GM12878 (cell line): Measurements from ENCODE around the gene ARID5B. TPM values are rescaled to one million over a fixed set of nuclear protein-coding genes. Genes with fewer than 3 reads are reported as not detected.

Experiments used
- ATAC-seq: fragments of 200-7000 bp; cut with Tn5 transposase; 3 replicates; pipeline ENCODE4 v1.9.1; 2020; ENCODE audit warnings: mild to moderate bottlenecking, moderate library complexity
- BruUV-seq: library from RNA; stranded (reverse); fragments of 400-500 nt; replicated peaks from 2 replicates; lab custom pipeline; 2021; lab: Mats Ljungman, UMichigan
- CTCF ChIA-PET: fragments of 300-600 bp; sonication (Branson Sonifier 250); formaldehyde crosslinking; extraction: SDS; loops from one replicate; lab custom pipeline; 2021; ENCODE audit warnings: inconsistent platforms; lab: Yijun Ruan, JAX
- POLR2A ChIA-PET: fragments of 350-600 bp; formaldehyde crosslinking; extraction: SDS; loops from one replicate; lab custom pipeline; 2021; ENCODE audit warnings: inconsistent platforms; lab: Charles Lee
- RAD21 ChIA-PET: fragments of 300-600 bp; sonication (Branson Sonifier 250); formaldehyde crosslinking; loops from one replicate; lab custom pipeline; 2023; ENCODE audit warnings: antibody characterized with exemption; ENCODE audit not compliant: unreplicated experiment; lab: Charles Lee
- SMC1A ChIA-PET: fragments of 300-600 bp; sonication (Branson Sonifier 250); formaldehyde crosslinking; loops from one replicate; lab custom pipeline; 2023; ENCODE audit not compliant: unreplicated experiment, uncharacterized antibody; lab: Charles Lee
- DNase-seq: peaks from one replicate; pipeline ENCODE4 v3.0.0-alpha.2; 2011; ENCODE audit warnings: low read depth, low spot score
- FAIRE-seq: peaks from 3 replicates; lab custom pipeline; 2011; peaks lifted over from hg19 to GRCh38; lab: Jason Lieb, UNC
- H2AFZ ChIP-seq: 2 replicates; pipeline ENCODE4 v1.6.0; 2011; ENCODE audit warnings: low read depth, low read length, control low read depth; ENCODE audit not compliant: control insufficient read depth
- H3K27ac ChIP-seq: 2 replicates; pipeline ENCODE4 v1.5.1; 2011; ENCODE audit warnings: control low read depth; ENCODE audit not compliant: control insufficient read depth, insufficient read depth
- H3K27me3 ChIP-seq, 2 experiments: replicated peaks in 1 of 2; 2 replicates each; pipeline versions ENCODE4 v1.6.0 to v1.6.1; 2011; ENCODE audit warnings: low read length in 1 of 2; ENCODE audit not compliant: control insufficient read depth in 2 of 2, insufficient read depth in 2 of 2
- H3K36me3 ChIP-seq, 2 experiments: 2 replicates each; pipeline ENCODE4 v1.5.1; 2011; ENCODE audit warnings: low read length in 1 of 2; ENCODE audit not compliant: control insufficient read depth in 2 of 2, insufficient read depth in 2 of 2
- H3K4me1 ChIP-seq: 2 replicates; pipeline ENCODE4 v1.6.1; 2011; ENCODE audit warnings: mild to moderate bottlenecking, low read length, moderate library complexity, mixed read lengths; ENCODE audit not compliant: control insufficient read depth, insufficient read depth
- H3K4me2 ChIP-seq: 2 replicates; pipeline ENCODE4 v1.6.0; 2011; ENCODE audit warnings: control low read depth; ENCODE audit not compliant: control insufficient read depth, insufficient read depth
- H3K4me3 ChIP-seq: fragments of 200-600 bp; sonication (generic); 2 replicates; pipeline ENCODE4 v1.5.1; 2016
- H3K79me2 ChIP-seq: 2 replicates; pipeline ENCODE4 v1.6.0; 2011; ENCODE audit warnings: low read length; ENCODE audit not compliant: control insufficient read depth, insufficient read depth
- H3K9ac ChIP-seq: 2 replicates; pipeline ENCODE4 v1.8.0; 2011; ENCODE audit warnings: low read length, control low read depth, mixed read lengths; ENCODE audit not compliant: control insufficient read depth, insufficient read depth
- H3K9me3 ChIP-seq: replicated peaks from 3 replicates; pipeline ENCODE4 v1.5.1; 2011; ENCODE audit warnings: mild to moderate bottlenecking, low read length; ENCODE audit not compliant: control insufficient read depth, insufficient read depth
- H4K20me1 ChIP-seq: 2 replicates; pipeline ENCODE4 v1.6.0; 2011; ENCODE audit not compliant: control insufficient read depth, insufficient read depth
- BCL3 ChIP-seq: IDR thresholded peaks from 2 replicates; pipeline ENCODE4 v1.6.1; 2011; ENCODE audit warnings: borderline replicate concordance, low read depth, mild to moderate bottlenecking, moderate library complexity, low read length; ENCODE audit not compliant: insufficient read depth, poor library complexity, severe bottlenecking
- CTCF ChIP-seq, 3 experiments: IDR thresholded peaks in 2 of 3; conservative IDR thresholded peaks in 1 of 3; 2 replicates each; pipeline ENCODE4 v1.5.1; 2011; ENCODE audit warnings: low read depth in 3 of 3, low read length in 3 of 3, mild to moderate bottlenecking in 3 of 3, control low read depth in 2 of 3, moderate library complexity in 2 of 3, inconsistent platforms in 1 of 3, mixed read lengths in 1 of 3; ENCODE audit not compliant: control insufficient read depth in 2 of 3, insufficient read depth in 1 of 3; ENCODE audit errors: extremely low read depth in 1 of 3
- DPF2 ChIP-seq: fragments of 450-650 bp; IDR thresholded peaks from 2 replicates; pipeline ENCODE4 v1.6.1; 2017; ENCODE audit warnings: mild to moderate bottlenecking
- IRF5 ChIP-seq: fragments of 450-650 bp; IDR thresholded peaks from 2 replicates; pipeline ENCODE4 v1.6.1; 2017; ENCODE audit warnings: borderline replicate concordance
- MLLT1 ChIP-seq: fragments of 450-650 bp; IDR thresholded peaks from 2 replicates; pipeline ENCODE4 v1.6.1; 2016; ENCODE audit warnings: mild to moderate bottlenecking
- PBX3 ChIP-seq: IDR thresholded peaks from 2 replicates; pipeline ENCODE4 v1.6.1; 2011; ENCODE audit warnings: mild to moderate bottlenecking, low read depth, low read length, moderate library complexity; ENCODE audit not compliant: insufficient replicate concordance
- SIX5 ChIP-seq: IDR thresholded peaks from 2 replicates; pipeline ENCODE4 v1.6.1; 2011; ENCODE audit warnings: mild to moderate bottlenecking, low read depth, low read length, moderate library complexity; ENCODE audit not compliant: severe bottlenecking
- SMC3 ChIP-seq: IDR thresholded peaks from 2 replicates; pipeline ENCODE4 v1.6.1; 2011; ENCODE audit warnings: low read length, improper control_type of control experiment, borderline replicate concordance
- SRF ChIP-seq, 2 experiments: IDR thresholded peaks; 2 replicates each; pipeline ENCODE4 v1.6.1; 2011; ENCODE audit warnings: low read depth in 2 of 2, low read length in 2 of 2, mild to moderate bottlenecking in 1 of 2, moderate library complexity in 1 of 2
- SUPT20H ChIP-seq: IDR thresholded peaks from 2 replicates; pipeline ENCODE4 v1.6.1; 2011; ENCODE audit warnings: low read depth, mild to moderate bottlenecking, low read length, moderate library complexity, borderline replicate concordance; ENCODE audit not compliant: control insufficient read depth
- WGBS: methylation state at CpG from one replicate; pipeline ENCODE4 v1.1.6; 2016; ENCODE audit warnings: low lambda C conversion rate; ENCODE audit not compliant: insufficient replicate concordance, insufficient coverage; ENCODE audit errors: missing lambda C conversion rate; 5-methylcytosine and 5-hydroxymethylcytosine counted together
- in situ Hi-C: fragments of 300-500 bp; cut with MboI; formaldehyde crosslinking; loops from 9 replicates; pipeline ENCODE4 v1.14.3; 2018; ENCODE audit warnings: mixed read lengths
- intact Hi-C: fragments of 100-400 bp; cut with micrococcal nuclease; formaldehyde crosslinking; loops from one replicate; pipeline ENCODE4 v1.14.2; 2022; ENCODE audit not compliant: unreplicated experiment
- polyA plus RNA-seq, 11 experiments: library from polyadenylated mRNA; depleted of rRNA in 4 of 11; unstranded in 6 of 11; stranded (reverse) in 5 of 11; fragments of >200 nt; fragmentation: Nextera tagmentation in 4 of 11; fragmentation: Illumina TruSeq in 1 of 11; extraction: Ambion mirVana in 4 of 11; extraction: Trizol in 1 of 11; gene quantifications; 1 replicate in 1 of 11; 2 replicates in 10 of 11; pipeline versions ENCODE4 v1.2.1 to v1.2.3, GENCODE V29; 2011 to 2016; ENCODE audit warnings: inconsistent platforms in 2 of 11, missing spikeins in 2 of 11, low read depth in 1 of 11
- total RNA-seq, 4 experiments: library from RNA; depleted of rRNA in 3 of 4; stranded (reverse); fragments of >200 nt in 3 of 4; fragmentation: Illumina TruSeq in 1 of 4; extraction: Trizol in 1 of 4; gene quantifications; 2 replicates each; pipeline versions ENCODE4 v1.2.1 to v1.2.3, GENCODE V29; 2013 to 2021

The ARID5B gene
- total and polyA plus RNA-seq, 10 of the 15 experiments (the other 5 are each of a cell fraction or from before 2014, with no cell fraction given), result 2.7 to 8.5 (median 6.1) TPM

- H3K4me3 ChIP-seq, result no peak overlapping the region
- DNase-seq (no peak), ATAC-seq (no peak), FAIRE-seq (no peak)
- intact Hi-C loops, result no loop called here
- SMC1A ChIA-PET, result interaction anchor here (0.6 to 1.2 kb wide), 5 partner anchors 9 to 205 kb away, joined by 3 read pairs; no protein-coding TSS in a partner anchor
- RAD21 ChIA-PET, result interaction anchor here (1.4 to 2.0 kb wide), 3 partner anchors 11 to 202 kb away, joined by 4 to 6 read pairs (median 6); no protein-coding TSS in a partner anchor
- CTCF ChIA-PET, result interaction anchor here (1.0 to 10.6 kb wide), 3 partner anchors 195 to 292 kb away, joined by 3 to 278 read pairs (median 5); no protein-coding TSS in a partner anchor
- peaks cover 78% of the 10 kb centered on the region for H3K4me1 ChIP-seq
- H3K27me3 ChIP-seq, result no peaks in the 10 kb centered on the region
- H3K36me3 ChIP-seq, result no peaks in the 10 kb centered on the region
- H3K4me2 ChIP-seq, result peak overlapping the region; percentile 40; the same call in 1 of the 2 replicates
- peaks cover 61% of the 10 kb centered on the region for H3K79me2 ChIP-seq
- H2AFZ ChIP-seq, result no peak overlapping the region
- POLR2A ChIA-PET, result interaction anchor here (0.6 kb wide), 1 partner anchor 141 kb away, joined by 5 read pairs; no protein-coding TSS in a partner anchor
- peak overlapping the region; percentile 93 for H3K27ac ChIP-seq
- BruUV-seq, result no TSS peak
- in situ Hi-C loops, result no loop called here
- no peaks in the 10 kb centered on the region; the same call in 1 of the 3 replicates for H3K9me3 ChIP-seq
- WGBS, result 14% methylated on average over 4 of the region's 4 CpGs
- TF ChIP-seq MLLT1 (no peak), SMC3 (no peak), IRF5 (no peak), BCL3 (peak; percentile 84), DPF2 (no peak), SRF (IDR thresholded peaks at IDR 0.05; ENCODE audit: low read depth in 2 of 2, low read length in 2 of 2) (0 out of 4 replicates have a peak, but pooled peaks of 1 of the 2 experiments have one; percentile 25), CTCF (IDR thresholded peaks at IDR 0.05 in 2 of 3, conservative IDR thresholded peaks at IDR 0.05 in 1 of 3; ENCODE audit: control insufficient read depth in 2 of 3, extremely low read depth in 1 of 3, insufficient read depth in 1 of 3, low read depth in 3 of 3, low read length in 3 of 3) (no peak), SIX5 (no peak), PBX3 (peak; percentile 9), SUPT20H (no peak)
- no peak overlapping the region for H3K9ac ChIP-seq
- no peaks in the 10 kb centered on the region for H4K20me1 ChIP-seq
Measured at GRCh38 chr10:62043421-62044021, 142.0 kb downstream of the ARID5B start.
